GM23338 (cell line): Measurements from ENCODE around the gene GUCY1A2. TPM values are rescaled to one million over a fixed set of nuclear protein-coding genes. Genes with fewer than 3 reads are reported as not detected.

Experiments
- ATAC-seq: fragments of 200-7000 bp; cut with Tn5 transposase; 3 replicates; pipeline ENCODE4 v1.9.1; 2020
- DNase-seq: peaks from one replicate; pipeline ENCODE4 v3.0.0-alpha.2; 2015; ENCODE audit warnings: low spot score
- H2AFZ ChIP-seq: fragments of 200-600 bp; sonication (generic); 2 replicates; pipeline ENCODE4 v1.8.0; 2016; ENCODE audit warnings: antibody characterized with exemption, mild to moderate bottlenecking, moderate library complexity
- H3F3A ChIP-seq: fragments of 200-600 bp; sonication (generic); replicated peaks from 2 replicates; pipeline ENCODE4 v1.8.0; 2017; ENCODE audit warnings: antibody characterized with exemption, mixed run types, low read depth
- H3K27ac ChIP-seq: fragments of 200-600 bp; sonication (generic); 2 replicates; pipeline ENCODE4 v1.6.1; 2016; ENCODE audit warnings: low read depth
- H3K27me3 ChIP-seq: fragments of 200-600 bp; sonication (generic); 2 replicates; pipeline ENCODE4 v1.8.0; 2016; ENCODE audit warnings: mild to moderate bottlenecking, mixed run types, moderate library complexity; ENCODE audit not compliant: insufficient read depth
- H3K36me3 ChIP-seq: fragments of 200-600 bp; sonication (generic); 2 replicates; pipeline ENCODE4 v1.8.0; 2016; ENCODE audit warnings: mild to moderate bottlenecking; ENCODE audit not compliant: insufficient read depth
- H3K4me1 ChIP-seq: fragments of 200-600 bp; sonication (generic); 2 replicates; pipeline ENCODE4 v1.8.0; 2016; ENCODE audit warnings: mild to moderate bottlenecking, moderate library complexity; ENCODE audit not compliant: insufficient read depth
- H3K4me2 ChIP-seq: fragments of 200-600 bp; sonication (generic); 2 replicates; pipeline ENCODE4 v1.7.1; 2017; ENCODE audit warnings: mixed run types
- H3K4me3 ChIP-seq: fragments of 200-600 bp; sonication (generic); 2 replicates; pipeline ENCODE4 v1.6.1; 2016; ENCODE audit warnings: mixed run types
- H3K79me2 ChIP-seq: fragments of 200-600 bp; sonication (generic); replicated peaks from 2 replicates; pipeline ENCODE4 v1.8.0; 2017; ENCODE audit warnings: mild to moderate bottlenecking; ENCODE audit not compliant: insufficient read depth
- H3K9me2 ChIP-seq: fragments of 200-600 bp; sonication (generic); 2 replicates; pipeline ENCODE4 v1.8.0; 2017; ENCODE audit not compliant: insufficient read depth
- H4K20me1 ChIP-seq: fragments of 200-600 bp; sonication (generic); replicated peaks from 2 replicates; pipeline ENCODE4 v1.8.0; 2017; ENCODE audit warnings: mild to moderate bottlenecking; ENCODE audit not compliant: insufficient read depth
- H3K27ac Mint-ChIP-seq: 2 replicates; pipeline ENCODE4 v1.8.0; 2020; ENCODE audit warnings: inconsistent platforms, mild to moderate bottlenecking, moderate library complexity, mixed read lengths
- H3K27me3 Mint-ChIP-seq: 3 replicates; pipeline ENCODE4 v1.8.0; 2022; ENCODE audit warnings: low read depth, mild to moderate bottlenecking, moderate library complexity, mixed read lengths, inconsistent platforms; ENCODE audit not compliant: insufficient read depth, poor library complexity
- H3K36me3 Mint-ChIP-seq: 3 replicates; pipeline ENCODE4 v1.8.0; 2021; ENCODE audit warnings: low read depth, mild to moderate bottlenecking, inconsistent platforms, moderate library complexity, mixed read lengths
- H3K4me1 Mint-ChIP-seq: 3 replicates; pipeline ENCODE4 v1.8.0; 2020; ENCODE audit warnings: mild to moderate bottlenecking, inconsistent platforms, mixed read lengths
- H3K4me3 Mint-ChIP-seq: 3 replicates; pipeline ENCODE4 v1.8.0; 2021; ENCODE audit warnings: moderate library complexity, mild to moderate bottlenecking, inconsistent platforms, mixed read lengths
- H3K9me3 Mint-ChIP-seq: 3 replicates; pipeline ENCODE4 v1.8.0; 2020; ENCODE audit warnings: moderate library complexity, mild to moderate bottlenecking, inconsistent platforms, mixed read lengths
- CREB1 ChIP-seq: fragments of 250-450 bp; sonication (Bioruptor Pico); IDR thresholded peaks from 2 replicates; pipeline ENCODE4 v1.5.0; 2020; ENCODE audit warnings: low read depth, mild to moderate bottlenecking, moderate library complexity
- EZH2 ChIP-seq: fragments of 200-600 bp; sonication (generic); IDR thresholded peaks from one replicate; pipeline ENCODE4 v1.8.0; 2017; ENCODE audit warnings: antibody characterized with exemption, mild to moderate bottlenecking, low read depth; ENCODE audit not compliant: unreplicated experiment
- EZH2phosphoT487 ChIP-seq: fragments of 200-600 bp; sonication (generic); IDR thresholded peaks from one replicate; pipeline ENCODE4 v1.8.1; 2018; ENCODE audit warnings: antibody characterized with exemption; ENCODE audit not compliant: unreplicated experiment
- JUNB ChIP-seq: IDR thresholded peaks from one replicate; pipeline ENCODE4 v1.6.1; 2016; ENCODE audit warnings: antibody characterized with exemption; ENCODE audit not compliant: unreplicated experiment
- NANOG ChIP-seq: IDR thresholded peaks from 2 replicates; pipeline ENCODE4 v1.6.1; 2016; ENCODE audit warnings: antibody characterized with exemption, borderline replicate concordance
- POLR2AphosphoS5 ChIP-seq: IDR thresholded peaks from 2 replicates; pipeline ENCODE4 v1.6.1; 2016; ENCODE audit warnings: antibody characterized with exemption, low read depth
- STAT1 ChIP-seq: IDR thresholded peaks from one replicate; pipeline ENCODE4 v1.6.1; 2016; ENCODE audit warnings: antibody characterized with exemption; ENCODE audit not compliant: unreplicated experiment
- ZNF114 ChIP-seq: fragments of 250-450 bp; sonication (Bioruptor Pico); IDR thresholded peaks from 2 replicates; pipeline ENCODE4 v1.5.0; 2020; ENCODE audit warnings: mild to moderate bottlenecking, moderate library complexity
- ZNF331 ChIP-seq: fragments of 250-450 bp; sonication (Bioruptor Pico); IDR thresholded peaks from 2 replicates; pipeline ENCODE4 v1.5.0; 2020; ENCODE audit warnings: low read depth, mild to moderate bottlenecking, moderate library complexity
- polyA plus RNA-seq: library from polyadenylated mRNA; unstranded; fragments of >200 nt; fragmentation: Nextera tagmentation; extraction: Ambion mirVana; gene quantifications from 2 replicates; pipeline ENCODE4 v1.2.1, GENCODE V29; 2016
- total RNA-seq: library from RNA; depleted of rRNA; stranded (reverse); fragments of >200 nt; shearing (Covaris generic); gene quantifications from 2 replicates; pipeline ENCODE4 v1.2.3, GENCODE V29; 2014
- TF ChIP-seq, protein P1 (sequence below): IDR thresholded peaks from one replicate; pipeline ENCODE4 v1.6.1; 2018; ENCODE audit warnings: antibody characterized with exemption; ENCODE audit not compliant: unreplicated experiment
- TF ChIP-seq, protein P2 (sequence below), 2 experiments: fragments of 200-600 bp in 1 of 2; sonication (generic) in 1 of 2; conservative IDR thresholded peaks; 2 replicates each; pipeline versions ENCODE4 v1.5.1 to v1.6.1; 2016 to 2017; ENCODE audit warnings: antibody characterized with exemption in 2 of 2, low read depth in 2 of 2, mild to moderate bottlenecking in 2 of 2, moderate library complexity in 1 of 2
- TF ChIP-seq, protein P3 (sequence below): IDR thresholded peaks from 2 replicates; pipeline ENCODE4 v1.6.1; 2016; ENCODE audit warnings: antibody characterized with exemption

GUCY1A2 gene
- total and polyA plus RNA-seq, 2 experiments from 2014 or later: 0.36 to 1.4 TPM

DNA sequence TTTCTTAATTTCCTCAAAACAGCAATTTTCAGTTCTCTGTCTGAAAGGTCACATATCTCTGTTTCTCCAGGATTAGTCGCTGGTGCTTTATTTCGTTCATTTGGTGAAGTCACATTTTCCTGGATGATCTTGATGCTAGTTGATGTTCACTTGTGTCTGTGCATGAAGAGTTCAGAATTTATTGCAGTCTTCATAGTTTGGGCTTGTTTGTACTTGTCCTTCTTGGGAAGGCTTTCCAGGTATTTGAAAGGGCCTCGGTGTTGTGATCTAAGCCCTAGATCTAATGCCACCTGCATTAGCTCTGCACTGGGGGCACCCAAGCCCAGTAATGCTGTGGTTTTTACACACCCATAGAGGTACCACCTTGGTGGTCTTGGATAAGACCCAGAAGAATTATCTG, 228.9 kb downstream of the GUCY1A2 start:
- peaks cover 2% of the 10 kb centered on the region for H3K27me3 Mint-ChIP-seq
- peaks cover 9% of the 10 kb centered on the region; the same call in 2 of the 3 replicates for H3K36me3 Mint-ChIP-seq
- Histone ChIP-seq H3K4me1 (peaks cover 22% of the 10 kb centered on the region; the same call in 1 of the 2 replicates), H3K79me2 (no peaks in the 10 kb centered on the region), H2AFZ (no peak overlapping the region), H3K27ac (no peak overlapping the region), H3K27me3 (no peaks in the 10 kb centered on the region), H3K4me2 (no peak overlapping the region), H3K9me2 (no peaks in the 10 kb centered on the region), H4K20me1 (no peaks in the 10 kb centered on the region), H3K4me3 (no peak overlapping the region), H3F3A (no peaks in the 10 kb centered on the region), H3K36me3 (no peaks in the 10 kb centered on the region)
- no peak for DNase-seq
- H3K9me3 Mint-ChIP-seq: peaks cover 12% of the 10 kb centered on the region
- peaks cover 11% of the 10 kb centered on the region for H3K4me1 Mint-ChIP-seq
- H3K27ac Mint-ChIP-seq: no peak overlapping the region
- ATAC-seq: no peak
- TF ChIP-seq EZH2phosphoT487 (no peak), ZNF331 (CRISPR knock-in tag) (no peak), EZH2 (no peak), JUNB (no peak), CREB1 (no peak)
- TF ChIP-seq, protein P1, sequence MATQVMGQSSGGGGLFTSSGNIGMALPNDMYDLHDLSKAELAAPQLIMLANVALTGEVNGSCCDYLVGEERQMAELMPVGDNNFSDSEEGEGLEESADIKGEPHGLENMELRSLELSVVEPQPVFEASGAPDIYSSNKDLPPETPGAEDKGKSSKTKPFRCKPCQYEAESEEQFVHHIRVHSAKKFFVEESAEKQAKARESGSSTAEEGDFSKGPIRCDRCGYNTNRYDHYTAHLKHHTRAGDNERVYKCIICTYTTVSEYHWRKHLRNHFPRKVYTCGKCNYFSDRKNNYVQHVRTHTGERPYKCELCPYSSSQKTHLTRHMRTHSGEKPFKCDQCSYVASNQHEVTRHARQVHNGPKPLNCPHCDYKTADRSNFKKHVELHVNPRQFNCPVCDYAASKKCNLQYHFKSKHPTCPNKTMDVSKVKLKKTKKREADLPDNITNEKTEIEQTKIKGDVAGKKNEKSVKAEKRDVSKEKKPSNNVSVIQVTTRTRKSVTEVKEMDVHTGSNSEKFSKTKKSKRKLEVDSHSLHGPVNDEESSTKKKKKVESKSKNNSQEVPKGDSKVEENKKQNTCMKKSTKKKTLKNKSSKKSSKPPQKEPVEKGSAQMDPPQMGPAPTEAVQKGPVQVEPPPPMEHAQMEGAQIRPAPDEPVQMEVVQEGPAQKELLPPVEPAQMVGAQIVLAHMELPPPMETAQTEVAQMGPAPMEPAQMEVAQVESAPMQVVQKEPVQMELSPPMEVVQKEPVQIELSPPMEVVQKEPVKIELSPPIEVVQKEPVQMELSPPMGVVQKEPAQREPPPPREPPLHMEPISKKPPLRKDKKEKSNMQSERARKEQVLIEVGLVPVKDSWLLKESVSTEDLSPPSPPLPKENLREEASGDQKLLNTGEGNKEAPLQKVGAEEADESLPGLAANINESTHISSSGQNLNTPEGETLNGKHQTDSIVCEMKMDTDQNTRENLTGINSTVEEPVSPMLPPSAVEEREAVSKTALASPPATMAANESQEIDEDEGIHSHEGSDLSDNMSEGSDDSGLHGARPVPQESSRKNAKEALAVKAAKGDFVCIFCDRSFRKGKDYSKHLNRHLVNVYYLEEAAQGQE: no peak
- H3K4me3 Mint-ChIP-seq: no peak overlapping the region

DNA sequence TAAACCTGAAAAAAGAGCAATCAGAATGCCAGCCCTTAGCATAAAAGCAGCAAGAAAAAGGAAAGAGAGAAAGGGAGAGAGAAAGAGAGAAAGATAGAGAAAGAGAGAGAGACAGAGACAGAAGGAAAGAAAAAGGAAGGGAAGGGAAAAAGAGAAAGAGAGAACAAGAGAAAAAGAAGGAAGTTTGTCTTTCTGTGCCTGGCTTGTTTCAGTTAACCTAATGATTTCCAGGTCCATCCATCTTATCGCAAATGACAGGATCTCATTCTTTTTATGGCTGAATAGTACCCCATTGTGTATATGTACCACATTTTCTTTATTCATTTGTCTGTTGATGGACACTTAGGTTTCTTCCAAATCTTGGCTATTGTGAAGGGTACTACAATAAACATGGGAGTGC, 230.8 kb downstream of the GUCY1A2 start:
- peaks cover 9% of the 10 kb centered on the region for H3K36me3 Mint-ChIP-seq
- Histone ChIP-seq H3F3A (no peaks in the 10 kb centered on the region), H3K4me1 (peaks cover 15% of the 10 kb centered on the region; the same call in 1 of the 2 replicates), H2AFZ (no peak overlapping the region), H4K20me1 (no peaks in the 10 kb centered on the region), H3K36me3 (no peaks in the 10 kb centered on the region), H3K4me3 (no peak overlapping the region), H3K79me2 (no peaks in the 10 kb centered on the region), H3K27ac (no peak overlapping the region), H3K4me2 (no peak overlapping the region), H3K9me2 (peaks cover 15% of the 10 kb centered on the region), H3K27me3 (no peaks in the 10 kb centered on the region)
- DNase-seq: no peak
- H3K4me1 Mint-ChIP-seq: peaks cover 4% of the 10 kb centered on the region; the same call in 2 of the 3 replicates
- no peak overlapping the region for H3K4me3 Mint-ChIP-seq
- H3K27ac Mint-ChIP-seq: no peak overlapping the region
- ATAC-seq: no peak
- peaks cover 12% of the 10 kb centered on the region for H3K9me3 Mint-ChIP-seq
- H3K27me3 Mint-ChIP-seq: peaks cover 2% of the 10 kb centered on the region
- TF ChIP-seq EZH2phosphoT487 (no peak), ZNF114 (CRISPR knock-in tag) (no peak), NANOG (no peak), ZNF331 (CRISPR knock-in tag) (no peak), STAT1 (no peak), POLR2AphosphoS5 (no peak), CREB1 (no peak)
- TF ChIP-seq, protein P2, sequence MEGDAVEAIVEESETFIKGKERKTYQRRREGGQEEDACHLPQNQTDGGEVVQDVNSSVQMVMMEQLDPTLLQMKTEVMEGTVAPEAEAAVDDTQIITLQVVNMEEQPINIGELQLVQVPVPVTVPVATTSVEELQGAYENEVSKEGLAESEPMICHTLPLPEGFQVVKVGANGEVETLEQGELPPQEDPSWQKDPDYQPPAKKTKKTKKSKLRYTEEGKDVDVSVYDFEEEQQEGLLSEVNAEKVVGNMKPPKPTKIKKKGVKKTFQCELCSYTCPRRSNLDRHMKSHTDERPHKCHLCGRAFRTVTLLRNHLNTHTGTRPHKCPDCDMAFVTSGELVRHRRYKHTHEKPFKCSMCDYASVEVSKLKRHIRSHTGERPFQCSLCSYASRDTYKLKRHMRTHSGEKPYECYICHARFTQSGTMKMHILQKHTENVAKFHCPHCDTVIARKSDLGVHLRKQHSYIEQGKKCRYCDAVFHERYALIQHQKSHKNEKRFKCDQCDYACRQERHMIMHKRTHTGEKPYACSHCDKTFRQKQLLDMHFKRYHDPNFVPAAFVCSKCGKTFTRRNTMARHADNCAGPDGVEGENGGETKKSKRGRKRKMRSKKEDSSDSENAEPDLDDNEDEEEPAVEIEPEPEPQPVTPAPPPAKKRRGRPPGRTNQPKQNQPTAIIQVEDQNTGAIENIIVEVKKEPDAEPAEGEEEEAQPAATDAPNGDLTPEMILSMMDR (conservative IDR thresholded peaks at IDR 0.05; ENCODE audit: low read depth in 2 of 2): no peak
- TF ChIP-seq, protein P1: no peak
- TF ChIP-seq, protein P3, sequence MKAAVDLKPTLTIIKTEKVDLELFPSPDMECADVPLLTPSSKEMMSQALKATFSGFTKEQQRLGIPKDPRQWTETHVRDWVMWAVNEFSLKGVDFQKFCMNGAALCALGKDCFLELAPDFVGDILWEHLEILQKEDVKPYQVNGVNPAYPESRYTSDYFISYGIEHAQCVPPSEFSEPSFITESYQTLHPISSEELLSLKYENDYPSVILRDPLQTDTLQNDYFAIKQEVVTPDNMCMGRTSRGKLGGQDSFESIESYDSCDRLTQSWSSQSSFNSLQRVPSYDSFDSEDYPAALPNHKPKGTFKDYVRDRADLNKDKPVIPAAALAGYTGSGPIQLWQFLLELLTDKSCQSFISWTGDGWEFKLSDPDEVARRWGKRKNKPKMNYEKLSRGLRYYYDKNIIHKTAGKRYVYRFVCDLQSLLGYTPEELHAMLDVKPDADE: no peak
